A673 (cell line): ENCODE measurements around the gene FOLR2.

Experiments used
- EZH2 ChIP-seq: fragments of 200-600 bp; sonication (generic); IDR thresholded peaks from 2 replicates; pipeline ENCODE4 v1.6.1; 2017; ENCODE audit warnings: borderline replicate concordance, low read depth, mild to moderate bottlenecking, mixed read lengths, antibody characterized with exemption, low read length; ENCODE audit not compliant: poor library complexity, severe bottlenecking
- TF ChIP-seq, protein P1 (sequence below): fragments of 300-800, 200-600 bp; sonication (generic); conservative IDR thresholded peaks from 2 replicates; pipeline ENCODE4 v1.5.1; 2017; ENCODE audit warnings: low read depth, mild to moderate bottlenecking, antibody characterized with exemption, low read length, moderate library complexity, mixed read lengths

DNA sequence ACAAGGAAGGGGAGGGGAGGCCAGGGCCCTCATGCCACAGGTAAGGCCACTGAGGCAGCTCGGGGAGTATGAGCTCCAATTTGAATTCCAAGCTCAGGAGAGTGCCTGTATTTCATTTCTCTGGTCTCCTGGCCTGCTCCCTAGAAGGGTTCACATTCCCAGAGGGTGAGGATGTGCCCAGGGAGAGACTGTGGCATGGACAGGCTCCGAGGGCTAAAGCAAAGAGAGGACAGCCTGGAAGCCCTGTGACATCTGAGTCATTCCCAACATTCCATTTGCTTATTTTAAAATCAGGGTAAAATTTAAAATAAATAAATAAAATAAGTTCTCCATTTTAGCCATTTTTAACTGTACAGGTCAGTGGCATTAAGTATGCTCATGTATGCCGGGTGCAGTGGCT lies 43.3 kb upstream of the FOLR2 start:
- no peak for TF ChIP-seq EZH2
- TF ChIP-seq, protein P1, sequence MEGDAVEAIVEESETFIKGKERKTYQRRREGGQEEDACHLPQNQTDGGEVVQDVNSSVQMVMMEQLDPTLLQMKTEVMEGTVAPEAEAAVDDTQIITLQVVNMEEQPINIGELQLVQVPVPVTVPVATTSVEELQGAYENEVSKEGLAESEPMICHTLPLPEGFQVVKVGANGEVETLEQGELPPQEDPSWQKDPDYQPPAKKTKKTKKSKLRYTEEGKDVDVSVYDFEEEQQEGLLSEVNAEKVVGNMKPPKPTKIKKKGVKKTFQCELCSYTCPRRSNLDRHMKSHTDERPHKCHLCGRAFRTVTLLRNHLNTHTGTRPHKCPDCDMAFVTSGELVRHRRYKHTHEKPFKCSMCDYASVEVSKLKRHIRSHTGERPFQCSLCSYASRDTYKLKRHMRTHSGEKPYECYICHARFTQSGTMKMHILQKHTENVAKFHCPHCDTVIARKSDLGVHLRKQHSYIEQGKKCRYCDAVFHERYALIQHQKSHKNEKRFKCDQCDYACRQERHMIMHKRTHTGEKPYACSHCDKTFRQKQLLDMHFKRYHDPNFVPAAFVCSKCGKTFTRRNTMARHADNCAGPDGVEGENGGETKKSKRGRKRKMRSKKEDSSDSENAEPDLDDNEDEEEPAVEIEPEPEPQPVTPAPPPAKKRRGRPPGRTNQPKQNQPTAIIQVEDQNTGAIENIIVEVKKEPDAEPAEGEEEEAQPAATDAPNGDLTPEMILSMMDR, result no peak
